NCI-H526 treated with DMSO at 0.1 percent for 48 hours (cell line): Measurements from ENCODE around the gene FOXO3B.
"Not testable (repeated sequence)": the region's sequence is repeated elsewhere in the genome, so short reads cannot be mapped to it uniquely, and the experiment has no call there.

Experiments
- DNase-seq: peaks from one replicate; lab custom pipeline; 2025; lab: John Stamatoyannopoulos, UW

Gene FOXO3B

DNA sequence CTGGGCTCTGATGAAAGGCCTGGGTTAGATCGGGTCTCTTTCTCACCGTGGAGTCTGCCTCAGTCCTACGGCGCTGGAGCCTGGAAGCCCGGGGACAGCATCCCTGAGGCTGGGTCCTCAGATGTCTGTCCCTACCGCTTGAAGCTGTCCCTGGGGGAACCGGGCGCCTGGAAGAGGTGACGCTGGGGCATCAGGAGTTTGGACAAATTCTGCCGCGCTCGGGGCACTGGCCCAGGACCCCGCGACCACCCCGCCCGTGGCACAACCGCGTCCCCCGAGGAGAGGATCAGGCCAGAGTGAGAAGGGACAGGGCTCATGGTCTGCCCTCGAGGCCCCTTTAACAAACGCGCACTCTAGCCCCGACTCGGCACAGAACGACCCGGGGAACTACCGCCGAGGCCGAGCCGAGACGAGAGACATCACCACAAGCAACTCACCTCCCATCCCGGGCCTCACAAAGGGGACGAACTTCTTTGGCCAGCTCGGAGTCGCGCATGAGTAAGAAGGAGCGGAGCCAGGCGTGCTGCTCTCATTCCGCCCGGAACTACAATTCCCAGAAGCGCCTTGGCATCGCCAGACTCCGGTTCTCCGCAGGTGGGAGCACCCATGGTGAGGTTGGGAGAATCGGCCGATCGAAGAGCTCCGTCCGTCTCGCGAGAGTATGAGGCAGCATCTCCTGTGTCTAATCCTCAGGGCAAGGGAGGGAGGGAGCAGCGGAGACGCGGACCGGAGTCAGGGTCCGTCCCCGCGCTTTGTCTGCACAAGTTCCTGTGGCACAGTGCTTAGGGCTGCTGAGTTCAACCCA is at the start of gene FOXO3B:
Gene FOXO3B (minus strand): TSS at position 548 of the 805 bp plus-strand sequence. CDS start 663 bp downstream, outside the sequence.
- DNase-seq = not testable (repeated sequence)

GRCh38 chr17:18723509-18723908 is 41.4 kb upstream of the FOXO3B start:
- not testable (repeated sequence) for DNase-seq

DNA sequence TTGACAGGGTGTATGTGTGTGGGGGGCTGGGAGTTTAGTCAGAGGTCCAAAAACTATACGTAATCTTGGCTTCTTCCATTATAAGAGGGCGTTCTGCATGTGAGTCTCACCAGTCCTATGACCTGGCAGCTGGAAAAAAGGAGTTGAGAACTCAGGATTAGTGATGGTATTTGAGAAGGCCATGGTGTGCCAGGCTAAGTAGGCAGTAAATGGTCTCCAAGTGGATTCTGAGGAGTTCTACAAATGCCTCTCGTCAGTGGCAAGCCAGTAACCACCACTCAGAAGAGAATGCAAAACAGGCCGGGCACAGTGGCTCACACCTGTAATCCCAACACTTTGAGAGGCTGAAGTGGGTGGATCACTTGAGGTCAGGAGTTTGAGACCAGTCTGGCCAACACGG is 40.5 kb upstream of the FOXO3B start:
- not testable (repeated sequence) for DNase-seq

DNA sequence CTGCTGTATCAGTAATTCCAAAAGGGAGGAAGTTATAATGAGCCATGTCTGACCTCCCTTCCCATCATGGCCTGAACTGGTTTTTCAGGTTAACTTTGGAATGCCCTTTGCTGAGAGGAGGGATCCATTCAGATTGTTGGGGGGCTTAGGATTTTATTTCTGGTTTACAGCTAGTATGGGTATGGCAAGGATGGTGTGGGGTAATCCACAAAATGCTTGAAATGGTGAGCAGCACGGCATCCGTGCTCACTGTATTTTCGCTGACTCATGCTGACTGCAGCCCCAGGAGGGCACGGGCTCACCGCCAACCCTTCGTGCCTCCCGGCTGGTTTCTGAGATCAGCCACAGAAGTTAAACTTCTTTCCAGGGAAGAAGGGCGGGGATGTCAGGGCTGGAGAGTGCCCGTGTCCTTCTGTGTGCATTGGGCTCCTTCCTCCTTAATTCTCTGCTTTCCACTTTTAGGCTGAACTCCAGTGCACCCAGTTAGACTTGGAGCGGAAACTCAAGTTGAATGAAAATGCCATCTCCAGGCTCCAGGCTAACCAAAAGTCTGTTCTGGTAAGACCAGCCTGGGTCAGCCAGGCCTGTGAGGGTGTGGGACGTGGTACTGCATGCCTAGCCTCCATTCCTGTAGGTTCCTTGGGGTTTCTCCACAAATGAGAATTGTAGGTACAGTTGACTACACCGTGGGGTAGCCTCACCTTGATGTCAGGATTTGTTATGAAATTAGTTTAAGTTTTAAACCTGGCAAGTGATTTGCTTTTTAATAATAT is 39.8 kb upstream of the FOXO3B start:
- not testable (repeated sequence) for DNase-seq

- DNase-seq = not testable (repeated sequence)
Observed at GRCh38 chr17:18719428-18720110, 37.5 kb upstream of the FOXO3B start.

DNA sequence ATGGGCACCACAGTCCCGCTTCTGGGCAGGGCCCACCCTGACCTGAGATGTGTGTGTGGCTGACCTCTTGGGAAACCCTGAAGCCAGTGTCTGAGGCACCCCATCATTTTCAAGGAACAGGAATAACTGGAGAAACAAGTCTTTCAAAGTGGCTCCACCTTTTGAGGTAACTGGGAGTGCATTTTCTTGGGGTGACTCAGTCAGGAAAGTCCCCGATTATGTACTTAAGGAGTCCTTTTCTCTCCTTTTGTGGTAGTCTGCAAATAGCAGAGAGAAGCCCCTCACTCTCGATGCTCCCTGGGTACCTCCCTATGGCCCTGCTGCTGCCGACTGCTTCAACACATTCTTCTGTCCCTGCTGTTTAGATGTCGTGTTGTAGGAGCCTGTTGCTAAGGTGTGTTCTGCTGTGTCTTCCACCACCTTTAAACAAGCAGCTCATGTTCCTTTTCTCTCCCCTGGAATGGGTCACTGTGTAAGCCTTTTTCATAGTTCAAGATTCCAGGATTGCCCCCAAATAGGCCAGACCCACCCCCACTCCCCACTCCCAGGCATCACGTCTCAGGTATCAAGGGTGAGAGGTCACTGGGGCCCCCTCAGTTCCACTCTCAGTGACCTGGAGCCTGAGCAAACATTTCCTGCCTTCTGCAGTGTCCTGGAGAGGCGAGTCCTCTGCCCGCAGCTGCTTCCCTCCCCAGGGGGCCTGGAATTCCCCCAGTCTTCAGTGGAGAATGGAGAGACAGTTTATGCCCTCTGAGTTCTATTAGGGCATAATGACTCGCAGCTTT is 36.7 kb upstream of the FOXO3B start:
- not testable (repeated sequence) for DNase-seq

- DNase-seq = not testable (repeated sequence)
Observed at GRCh38 chr17:18712354-18712999, 30.4 kb upstream of the FOXO3B start.

- DNase-seq = not testable (repeated sequence)
Observed at GRCh38 chr17:18708215-18708614, 26.1 kb upstream of the FOXO3B start.

- DNase-seq = not testable (repeated sequence)
Observed at GRCh38 chr17:18705955-18706354, 23.8 kb upstream of the FOXO3B start.

DNA sequence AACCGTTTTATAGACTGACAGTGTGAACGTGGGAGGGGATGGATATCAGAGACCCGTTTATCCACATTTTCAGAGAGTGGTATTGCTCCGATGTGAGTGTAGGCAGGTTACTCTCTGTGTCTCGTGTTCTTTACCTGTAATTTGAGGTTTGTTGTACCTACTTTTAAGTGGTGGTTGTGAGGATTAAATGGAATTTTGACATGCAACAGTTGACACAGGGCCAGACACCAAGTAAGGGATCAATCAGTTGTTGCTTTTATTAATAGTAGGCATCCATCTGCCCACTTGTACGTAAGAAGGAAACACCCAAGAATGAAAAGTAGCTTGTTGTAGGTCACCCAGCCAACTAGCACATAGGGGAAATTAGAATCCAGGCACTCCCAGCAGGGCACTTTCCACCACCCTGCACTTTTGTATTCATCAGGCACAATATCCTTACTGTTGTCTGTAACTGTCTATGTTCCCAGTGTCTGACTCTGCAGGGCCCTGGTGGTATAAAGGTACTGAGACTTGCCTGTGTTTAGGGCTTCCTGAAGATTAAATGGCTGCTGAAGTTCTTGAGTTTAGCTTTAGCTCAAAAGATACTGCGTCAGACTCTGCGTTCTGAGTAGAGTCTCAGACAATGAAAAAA is 16.5 kb upstream of the FOXO3B start:
- DNase-seq = not testable (repeated sequence)

DNA sequence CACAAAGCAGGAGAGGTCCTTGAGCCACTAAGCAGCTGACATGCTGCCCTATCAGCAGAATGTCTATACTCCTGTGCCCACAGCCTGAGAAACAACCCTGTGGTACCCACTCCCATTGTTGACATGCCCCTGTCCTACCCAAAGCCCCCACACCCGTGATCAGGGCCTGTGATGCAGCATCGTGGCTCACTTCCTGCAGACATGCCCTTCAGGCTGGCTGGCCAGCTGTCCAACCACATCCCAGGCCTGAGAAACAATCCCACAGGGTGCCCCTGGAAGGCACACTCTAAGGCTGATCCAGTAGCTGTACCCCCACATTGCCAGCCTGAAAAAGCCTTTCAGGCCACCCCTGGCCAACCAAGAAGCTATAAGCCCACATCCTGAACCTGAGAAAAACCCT is 13.0 kb upstream of the FOXO3B start:
- DNase-seq = not testable (repeated sequence)

DNA sequence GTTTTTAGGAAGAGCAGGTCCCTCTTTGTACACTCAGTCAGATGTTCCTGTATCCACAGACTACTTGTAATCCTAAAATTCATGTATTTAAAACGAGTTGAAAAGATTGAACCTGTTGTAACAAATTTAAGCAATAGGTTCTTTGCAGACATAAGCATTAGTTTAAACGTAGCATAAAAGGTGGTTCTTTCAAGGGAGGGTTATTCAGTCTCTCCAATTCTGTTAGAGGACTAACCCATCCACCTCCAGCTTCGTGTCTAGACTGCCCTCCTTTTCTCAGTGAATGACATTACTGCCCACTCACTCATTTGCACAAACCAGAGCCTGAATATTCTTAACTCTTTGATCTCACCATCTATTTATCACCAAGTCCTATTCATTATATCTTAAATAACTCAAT is 554 bp upstream of the FOXO3B start:
- DNase-seq = not testable (repeated sequence)

GRCh38 chr17:18677381-18677780 is 4.7 kb downstream of the FOXO3B start:
- DNase-seq = not testable (repeated sequence)

DNA sequence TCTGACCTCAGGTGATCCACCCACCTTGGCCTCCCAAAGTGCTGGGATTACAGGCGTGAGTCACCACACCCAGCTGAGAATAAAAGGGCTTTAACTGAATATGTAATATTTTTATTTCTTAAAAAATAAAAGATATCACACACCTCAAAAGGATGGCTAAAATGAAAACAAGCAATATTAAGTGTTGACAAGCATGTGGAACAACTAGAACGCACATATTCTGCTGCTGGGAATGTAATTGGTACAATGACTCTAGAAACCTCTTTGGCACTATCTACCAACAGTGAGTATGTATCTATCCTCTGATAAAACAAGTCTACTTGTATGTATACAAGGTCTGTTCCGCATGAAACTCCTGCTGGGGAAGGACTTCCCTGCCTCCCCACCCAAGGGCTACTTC is 5.2 kb downstream of the FOXO3B start:
- DNase-seq = not testable (repeated sequence)

GRCh38 chr17:18672395-18673227 is 9.5 kb downstream of the FOXO3B start:
- DNase-seq = not testable (repeated sequence)

GRCh38 chr17:18668625-18669024 is 13.5 kb downstream of the FOXO3B start:
- not testable (repeated sequence) for DNase-seq

DNA sequence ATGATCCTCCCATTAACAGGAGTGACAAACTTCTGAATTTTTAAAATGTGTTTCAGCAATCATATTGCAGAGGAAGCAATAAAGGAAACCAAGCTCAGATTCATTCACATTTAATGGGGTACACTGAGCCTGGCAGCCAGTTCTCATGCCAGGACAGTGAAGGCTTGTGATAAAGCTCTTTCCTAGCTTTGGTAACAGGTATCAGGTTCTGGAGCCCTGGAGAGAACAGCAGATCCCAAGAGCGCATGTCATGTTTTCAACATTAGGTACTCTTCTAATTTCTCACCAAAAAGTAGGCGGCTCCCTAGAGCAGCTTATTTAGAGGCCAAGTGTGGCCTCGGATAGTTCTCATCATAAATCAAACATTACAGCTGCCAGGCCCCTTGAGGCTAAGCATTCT is 14.6 kb downstream of the FOXO3B start:
- DNase-seq = not testable (repeated sequence)

GRCh38 chr17:18666326-18666725 is 15.8 kb downstream of the FOXO3B start:
- DNase-seq = not testable (repeated sequence)

DNA sequence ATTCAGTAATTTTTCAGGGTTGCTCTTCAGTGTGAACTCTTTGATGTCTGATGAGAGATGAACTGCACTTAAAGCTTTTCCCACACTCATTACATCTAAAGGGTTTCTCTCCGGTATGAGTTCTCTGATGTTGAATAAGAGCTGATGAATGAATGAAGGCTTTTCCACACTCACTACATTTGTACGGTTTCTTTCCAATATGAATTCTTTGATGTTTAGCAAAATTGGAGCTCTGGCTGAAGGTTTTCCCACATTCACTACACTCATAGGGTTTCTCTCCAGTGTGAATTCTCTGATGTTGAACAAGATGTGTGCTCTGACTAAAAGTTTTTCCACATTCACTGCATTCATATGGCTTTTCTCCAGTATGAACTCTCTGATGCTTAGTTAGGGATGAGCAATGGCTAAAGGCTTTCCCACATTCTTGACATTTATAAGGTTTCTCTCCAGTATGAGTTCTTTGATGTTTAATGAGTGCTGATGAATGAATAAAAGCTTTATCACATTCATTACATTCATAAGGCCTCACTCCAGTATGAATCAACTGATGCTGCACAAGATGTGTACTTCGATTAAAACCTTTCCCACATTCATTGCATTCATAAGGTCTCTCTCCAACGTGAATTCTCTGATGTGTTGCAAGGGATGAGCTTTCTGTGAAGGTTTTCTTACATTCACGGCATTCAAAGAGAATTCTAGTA is 20.0 kb downstream of the FOXO3B start:
- DNase-seq = not testable (repeated sequence)
